GM12878 (cell line): ENCODE results near the gene ZNF480. TPM values are rescaled to one million over a fixed set of nuclear protein-coding genes. Genes with fewer than 3 reads are reported as not detected.

Source experiments
- ATF3 ChIP-seq: IDR thresholded peaks from 2 replicates; pipeline ENCODE4 v1.6.1; 2011; ENCODE audit warnings: low read depth, mild to moderate bottlenecking, low read length, moderate library complexity, borderline replicate concordance; ENCODE audit errors: extremely low read depth
- BHLHE40 ChIP-seq, 2 experiments: fragments of 450-650 bp in 1 of 2; IDR thresholded peaks; 2 replicates each; pipeline ENCODE4 v1.6.1; 2011 to 2017; ENCODE audit warnings: low read depth in 2 of 2, borderline replicate concordance in 1 of 2, improper control_type of control experiment in 1 of 2, low read length in 1 of 2, mild to moderate bottlenecking in 1 of 2
- BRCA1 ChIP-seq: IDR thresholded peaks from 2 replicates; pipeline ENCODE4 v1.6.1; 2011; ENCODE audit warnings: low read depth, low read length, improper control_type of control experiment
- CBX3 ChIP-seq: fragments of 200-600 bp; sonication (generic); IDR thresholded peaks from 2 replicates; pipeline ENCODE4 v1.6.1; 2016; ENCODE audit warnings: low read depth, borderline replicate concordance
- CHD1 ChIP-seq: IDR thresholded peaks from 2 replicates; pipeline ENCODE4 v1.6.1; 2012; ENCODE audit warnings: low read depth, low read length, improper control_type of control experiment
- CREB1 ChIP-seq: IDR thresholded peaks from 2 replicates; pipeline ENCODE4 v1.6.1; 2012; ENCODE audit warnings: low read depth, mild to moderate bottlenecking, inconsistent platforms
- CREM ChIP-seq: IDR thresholded peaks from 2 replicates; pipeline ENCODE4 v1.6.1; 2014; ENCODE audit warnings: antibody characterized with exemption, low read depth
- HDAC6 ChIP-seq: fragments of 200-600 bp; sonication (generic); IDR thresholded peaks from one replicate; pipeline ENCODE4 v1.8.0; 2017; ENCODE audit warnings: antibody characterized with exemption; ENCODE audit not compliant: unreplicated experiment
- IKZF1 ChIP-seq: fragments of 450-650 bp; conservative IDR thresholded peaks from 2 replicates; pipeline ENCODE4 v1.6.1; 2017; ENCODE audit warnings: antibody characterized with exemption, mild to moderate bottlenecking
- JUND ChIP-seq: IDR thresholded peaks from 2 replicates; pipeline ENCODE4 v1.6.1; 2012; ENCODE audit warnings: low read depth, mild to moderate bottlenecking, low read length, improper control_type of control experiment, moderate library complexity
- KLF5 ChIP-seq: fragments of 450-650 bp; IDR thresholded peaks from 2 replicates; pipeline ENCODE4 v1.6.1; 2014; ENCODE audit warnings: mild to moderate bottlenecking; ENCODE audit not compliant: partially characterized antibody
- POLR2A ChIP-seq: IDR thresholded peaks from 2 replicates; pipeline ENCODE4 v1.6.1; 2011; ENCODE audit warnings: low read depth, mild to moderate bottlenecking, low read length
- POU2F2 ChIP-seq: IDR thresholded peaks from 3 replicates; pipeline ENCODE4 v1.6.1; 2011; ENCODE audit warnings: low read depth, mild to moderate bottlenecking, low read length, borderline replicate concordance
- SMAD1 ChIP-seq: fragments of 450-650 bp; IDR thresholded peaks from 2 replicates; pipeline ENCODE4 v1.6.1; 2018; ENCODE audit warnings: mild to moderate bottlenecking, low read depth; ENCODE audit not compliant: partially characterized antibody
- SRF ChIP-seq, 2 experiments: IDR thresholded peaks; 2 replicates each; pipeline ENCODE4 v1.6.1; 2011; ENCODE audit warnings: low read depth in 2 of 2, low read length in 2 of 2, mild to moderate bottlenecking in 1 of 2, moderate library complexity in 1 of 2
- SUZ12 ChIP-seq: fragments of 200-600 bp; sonication (generic); IDR thresholded peaks from one replicate; pipeline ENCODE4 v1.6.1; 2018; ENCODE audit warnings: antibody characterized with exemption, mild to moderate bottlenecking; ENCODE audit not compliant: unreplicated experiment
- TCF12 ChIP-seq: IDR thresholded peaks from 2 replicates; pipeline ENCODE4 v1.6.1; 2011; ENCODE audit warnings: low read depth, mild to moderate bottlenecking, low read length
- ZBED1 ChIP-seq: IDR thresholded peaks from 2 replicates; pipeline ENCODE4 v1.6.1; 2016; ENCODE audit warnings: borderline replicate concordance
- ZBTB33 ChIP-seq: fragments of 450-650 bp; IDR thresholded peaks from 2 replicates; pipeline ENCODE4 v1.6.1; 2017; ENCODE audit warnings: mild to moderate bottlenecking
- ZBTB40 ChIP-seq: fragments of 450-650 bp; IDR thresholded peaks from 2 replicates; pipeline ENCODE4 v1.6.1; 2016; ENCODE audit warnings: mild to moderate bottlenecking, moderate library complexity, borderline replicate concordance
- ZNF217 ChIP-seq: fragments of 450-650 bp; IDR thresholded peaks from 2 replicates; pipeline ENCODE4 v1.6.1; 2017; ENCODE audit warnings: antibody characterized with exemption, mild to moderate bottlenecking
- ZNF622 ChIP-seq: fragments of 450-650 bp; IDR thresholded peaks from 2 replicates; pipeline ENCODE4 v1.6.1; 2017; ENCODE audit warnings: mild to moderate bottlenecking, inconsistent platforms
- ZZZ3 ChIP-seq: IDR thresholded peaks from 2 replicates; pipeline ENCODE4 v1.6.1; 2011; ENCODE audit warnings: low read depth; ENCODE audit not compliant: control insufficient read depth, insufficient read length
- polyA plus RNA-seq, 11 experiments: library from polyadenylated mRNA; depleted of rRNA in 4 of 11; unstranded in 6 of 11; stranded (reverse) in 5 of 11; fragments of >200 nt; fragmentation: Nextera tagmentation in 4 of 11; fragmentation: Illumina TruSeq in 1 of 11; extraction: Ambion mirVana in 4 of 11; extraction: Trizol in 1 of 11; gene quantifications; 1 replicate in 1 of 11; 2 replicates in 10 of 11; pipeline versions ENCODE4 v1.2.1 to v1.2.3, GENCODE V29; 2011 to 2016; ENCODE audit warnings: inconsistent platforms in 2 of 11, missing spikeins in 2 of 11, low read depth in 1 of 11
- total RNA-seq, 4 experiments: library from RNA; depleted of rRNA in 3 of 4; stranded (reverse); fragments of >200 nt in 3 of 4; fragmentation: Illumina TruSeq in 1 of 4; extraction: Trizol in 1 of 4; gene quantifications; 2 replicates each; pipeline versions ENCODE4 v1.2.1 to v1.2.3, GENCODE V29; 2013 to 2021

ZNF480 gene
- total and polyA plus RNA-seq, 10 of the 15 experiments (the other 5 are each of a cell fraction or from before 2014, with no cell fraction given), result 6.6 to 26.5 (median 16.8) TPM

- TF ChIP-seq ZBTB40, result peak; percentile 70; the same call in 1 of the 2 replicates
- TF ChIP-seq BRCA1, result no peak
- TF ChIP-seq SMAD1, result no peak
- TF ChIP-seq TCF12, result no peak
- no peak for TF ChIP-seq CBX3
- peak; percentile 26 for TF ChIP-seq KLF5
- TF ChIP-seq HDAC6, result no peak
- no peak for TF ChIP-seq BHLHE40 (IDR thresholded peaks at IDR 0.05; ENCODE audit: borderline replicate concordance in 1 of 2, low read depth in 2 of 2, low read length in 1 of 2)
- no peak for TF ChIP-seq JUND
- peak; percentile 21; the same call in 1 of the 2 replicates for TF ChIP-seq CREM
- TF ChIP-seq ATF3, result no peak
- TF ChIP-seq CREB1, result peak; percentile 66
- TF ChIP-seq IKZF1, result peak; percentile 30; the same call in 1 of the 2 replicates
- TF ChIP-seq CHD1, result no peak
- no peak for TF ChIP-seq ZZZ3
- TF ChIP-seq SUZ12, result no peak
- TF ChIP-seq SRF (IDR thresholded peaks at IDR 0.05; ENCODE audit: low read depth in 2 of 2, low read length in 2 of 2), result no peak
- TF ChIP-seq ZNF217, result no peak
- TF ChIP-seq ZBED1, result no peak
- peak; percentile 89 for TF ChIP-seq POLR2A
- 0 out of 3 replicates have a peak, but pooled peaks have one; percentile 24 for TF ChIP-seq POU2F2
- no peak for TF ChIP-seq ZBTB33
- no peak for TF ChIP-seq ZNF622
Measured at GRCh38 chr19:52369559-52370340, 72.8 kb downstream of the ZNF480 start, which contains the start of gene ZNF880 (continued).
